HG03097 (cell line): ENCODE results near the gene RRM1.
"Not testable (repeated sequence)": the region's sequence is repeated elsewhere in the genome, so short reads cannot be mapped to it uniquely, and the experiment has no call there.

Experiments
- ATAC-seq: cut with Tn5 transposase; IDR thresholded peaks from one replicate; pipeline ENCODE4 v1.9.1; 2021; ENCODE audit not compliant: unreplicated experiment, low FRiP score

The RRM1 gene

DNA sequence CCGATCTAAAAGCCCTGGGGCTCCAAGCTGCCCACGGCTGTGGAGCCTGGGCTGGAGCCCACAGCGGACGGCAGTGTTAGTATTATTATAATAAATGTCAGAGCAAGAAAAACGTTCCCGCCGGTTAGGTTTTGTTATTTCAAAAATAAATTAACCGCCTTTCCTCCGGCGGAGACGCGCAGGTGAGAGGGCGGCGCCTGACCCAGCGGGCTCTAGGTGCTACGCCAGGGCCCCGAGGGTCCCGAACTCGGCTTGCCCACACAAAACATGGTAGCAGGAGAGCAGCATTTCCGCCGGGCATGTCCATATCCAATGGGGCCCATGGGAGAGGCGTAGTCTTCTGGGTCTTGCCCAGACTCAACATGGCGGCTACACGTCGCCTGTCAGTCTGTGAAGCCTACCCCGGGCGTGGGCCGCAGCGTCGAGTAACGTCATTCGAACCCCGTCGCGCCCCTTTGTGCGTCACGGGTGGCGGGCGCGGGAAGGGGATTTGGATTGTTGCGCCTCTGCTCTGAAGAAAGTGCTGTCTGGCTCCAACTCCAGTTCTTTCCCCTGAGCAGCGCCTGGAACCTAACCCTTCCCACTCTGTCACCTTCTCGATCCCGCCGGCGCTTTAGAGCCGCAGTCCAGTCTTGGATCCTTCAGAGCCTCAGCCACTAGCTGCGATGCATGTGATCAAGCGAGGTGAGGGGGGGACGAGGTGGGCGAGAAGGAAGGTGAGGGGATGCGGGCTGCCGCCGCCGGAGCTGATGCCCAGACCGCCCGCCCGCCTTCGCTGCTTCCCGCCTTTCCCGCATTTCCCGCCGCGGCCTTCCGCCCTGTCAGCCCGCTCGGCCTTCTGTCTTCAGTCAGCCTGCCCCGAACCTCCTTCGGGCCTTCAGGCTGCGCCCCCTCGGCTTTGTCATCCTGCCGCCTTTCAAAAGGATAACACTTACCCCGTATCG is at the start of gene RRM1:
RRM1 (plus strand) TSS at position 452 of the 944 bp plus-strand sequence; CDS start at position 666, 214 bp downstream.
- ATAC-seq: peak; percentile 95

DNA sequence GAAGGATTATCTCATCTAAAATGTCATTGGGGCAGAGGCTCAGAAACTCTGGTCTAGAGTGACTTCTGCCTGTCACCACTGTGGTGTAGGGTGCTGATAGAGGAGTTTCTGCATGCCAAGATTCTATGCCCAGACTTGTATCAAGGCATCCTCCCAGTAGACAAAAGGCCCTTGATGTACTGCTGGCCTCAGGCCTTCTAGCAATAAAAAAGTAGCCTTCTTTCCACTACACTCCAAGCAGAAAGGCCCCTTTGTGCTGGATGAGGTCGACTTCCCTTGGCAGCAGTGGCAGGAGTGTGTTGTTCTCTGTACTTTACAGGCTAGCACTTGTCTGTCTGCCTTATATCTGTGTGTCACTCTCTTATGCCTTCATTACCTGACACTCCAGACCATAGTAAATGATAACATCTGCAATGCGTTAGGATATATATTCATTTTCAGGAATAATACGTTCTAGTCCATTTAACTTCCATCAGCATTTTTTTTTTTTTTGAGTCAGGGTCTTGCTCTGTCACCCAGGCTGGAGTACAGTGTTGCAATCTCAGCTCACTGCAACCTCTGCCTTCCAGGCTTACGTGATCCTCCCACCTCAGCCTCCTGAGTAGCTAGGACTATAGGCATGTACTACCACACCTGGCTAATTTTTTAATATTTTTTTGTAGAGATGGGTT is 49.5 kb upstream of the RRM1 start:
- no peak for ATAC-seq

DNA sequence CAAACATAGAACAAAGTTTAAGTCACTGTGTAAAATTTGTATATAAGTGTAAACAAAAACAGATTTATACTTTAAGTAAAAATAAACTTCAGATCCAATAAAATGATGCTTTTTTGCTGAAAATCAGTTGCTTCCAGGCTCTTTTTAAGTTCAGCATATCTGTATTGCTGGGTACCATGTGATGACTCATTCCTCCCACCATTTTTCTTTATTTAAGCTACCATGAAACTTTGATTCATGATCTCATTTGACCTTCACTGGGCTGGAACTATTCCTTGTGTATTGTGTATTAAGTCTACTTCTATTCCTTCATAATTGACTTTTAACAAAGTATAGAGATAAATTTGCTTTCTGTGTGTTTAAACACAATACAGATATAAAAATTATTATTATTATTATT is 46.3 kb upstream of the RRM1 start:
- ATAC-seq: no peak

DNA sequence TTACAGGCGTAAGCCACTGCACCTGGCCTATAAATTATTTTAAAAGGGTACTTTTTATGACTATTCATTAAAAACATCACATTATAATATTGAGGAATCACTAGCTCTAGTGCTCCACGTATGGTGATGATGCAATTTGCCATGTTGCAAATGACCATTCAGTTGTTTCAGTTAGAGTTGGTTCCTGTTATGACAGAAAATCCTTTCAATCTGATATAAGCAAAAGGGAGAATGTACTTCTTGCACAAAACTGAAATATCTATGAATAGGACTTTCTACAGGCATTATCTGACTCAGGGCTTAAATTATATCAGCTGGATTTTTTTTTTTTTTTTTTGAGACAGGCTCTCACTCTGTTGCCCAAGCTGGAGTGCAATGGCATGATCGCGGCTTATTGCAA is 45.6 kb upstream of the RRM1 start:
- ATAC-seq: no peak

DNA sequence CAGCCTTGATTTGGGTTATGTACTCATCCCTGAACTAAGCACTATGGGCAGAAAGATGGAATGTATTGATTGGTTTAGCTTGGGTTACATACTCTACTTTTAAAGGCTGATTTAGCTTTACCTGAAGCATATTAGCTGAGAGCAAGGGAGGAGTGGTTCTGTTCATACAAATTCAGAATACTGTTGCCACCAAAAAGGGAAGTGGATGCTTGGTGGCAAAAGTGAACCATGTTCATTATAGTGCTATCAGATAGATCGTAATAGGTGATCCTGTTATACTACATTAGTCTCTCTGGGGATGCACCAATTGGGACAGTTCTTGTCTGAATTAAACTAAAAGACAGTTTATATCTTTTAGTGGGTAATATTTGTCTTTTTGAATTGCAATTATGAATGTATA is 44.5 kb upstream of the RRM1 start:
- ATAC-seq: no peak

DNA sequence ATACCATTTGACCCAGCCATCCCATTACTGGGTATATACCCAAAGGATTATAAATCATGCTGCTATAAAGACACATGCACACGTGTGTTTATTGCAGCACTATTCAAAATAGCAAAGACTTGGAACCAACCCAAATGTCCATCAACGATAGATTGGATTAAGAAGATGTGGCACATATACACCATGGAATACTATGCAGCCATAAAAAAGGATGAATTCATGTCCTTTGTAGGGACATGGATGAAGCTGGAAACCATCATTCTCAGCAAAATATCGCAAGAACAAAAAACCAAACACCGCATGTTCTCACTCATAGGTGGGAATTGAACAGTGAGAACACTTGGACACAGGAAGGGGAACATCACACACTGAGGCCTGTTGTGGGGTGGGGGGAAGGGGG is 41.4 kb upstream of the RRM1 start:
- not testable (repeated sequence) for ATAC-seq

DNA sequence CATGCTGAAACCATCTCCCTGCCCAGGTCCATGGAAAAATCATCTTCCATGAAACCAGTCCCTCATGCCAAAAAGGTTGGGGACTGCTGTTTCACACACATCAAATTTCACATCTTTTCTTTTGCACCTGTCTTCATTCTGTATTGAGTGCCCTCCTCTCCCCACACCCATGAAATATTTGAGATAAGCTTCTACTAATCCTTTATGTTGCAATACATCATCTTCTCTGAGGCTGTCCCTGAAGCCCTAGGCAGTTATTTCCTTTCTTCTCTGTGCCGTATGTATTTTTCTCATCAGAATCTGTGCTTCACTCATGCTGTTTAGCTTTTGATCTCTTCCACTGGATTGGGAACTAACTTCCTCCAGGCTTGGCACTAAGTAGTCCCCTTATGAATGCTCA is 40.0 kb upstream of the RRM1 start:
- no peak for ATAC-seq

DNA sequence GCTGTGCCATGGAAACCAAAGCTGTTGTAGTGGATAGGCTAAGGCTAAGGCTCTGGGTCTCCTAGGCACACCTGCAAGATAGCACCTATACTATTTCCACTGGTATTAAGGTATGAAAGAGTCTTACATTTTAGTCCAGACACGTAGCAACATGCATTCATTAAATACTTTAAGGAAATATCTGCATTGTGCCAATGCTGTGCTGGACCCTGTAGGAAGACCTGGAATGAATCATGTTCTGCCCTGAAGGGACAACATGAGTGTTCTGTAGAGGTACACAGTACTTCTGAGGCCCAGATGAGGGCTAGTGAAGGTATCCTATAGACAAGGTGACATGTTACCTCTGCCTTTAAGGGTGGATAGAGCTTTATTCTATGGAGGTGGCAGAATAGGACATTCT is 35.2 kb upstream of the RRM1 start:
- ATAC-seq: no peak

DNA sequence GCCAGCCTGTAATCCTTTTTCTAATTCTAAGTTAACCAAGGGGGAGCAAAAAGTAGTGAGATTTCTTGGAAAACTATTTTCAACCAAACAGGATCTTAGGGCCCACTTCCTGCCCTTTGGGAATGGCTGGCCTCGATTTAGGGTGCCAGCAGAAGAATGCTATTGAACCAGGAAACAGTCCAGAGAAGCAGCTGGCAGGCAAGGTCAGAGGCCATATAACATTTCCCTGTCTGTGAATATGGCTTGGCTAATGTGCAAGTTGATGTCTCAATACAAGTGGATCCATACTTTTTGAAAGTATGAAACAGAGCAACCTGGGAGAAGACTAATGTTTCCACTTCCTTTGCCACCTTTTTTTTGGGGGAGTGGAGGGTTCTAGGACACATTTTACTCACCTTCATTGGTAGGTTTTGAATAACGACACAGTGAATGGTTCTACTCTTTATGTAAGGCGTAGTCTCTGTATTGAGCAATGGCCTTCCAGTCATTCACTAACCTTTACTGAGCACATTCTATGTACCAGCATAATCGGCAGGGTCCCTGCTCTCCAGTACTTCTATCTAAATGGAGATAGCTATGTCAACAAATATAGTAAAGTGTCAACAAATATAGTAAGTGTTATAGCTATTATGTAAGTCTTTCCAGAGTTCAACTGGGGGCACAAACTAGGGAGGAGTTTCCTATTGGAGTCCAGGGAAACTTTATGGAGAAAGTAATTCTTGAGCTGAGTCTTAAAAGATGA is 34.2 kb upstream of the RRM1 start:
- ATAC-seq: no peak

DNA sequence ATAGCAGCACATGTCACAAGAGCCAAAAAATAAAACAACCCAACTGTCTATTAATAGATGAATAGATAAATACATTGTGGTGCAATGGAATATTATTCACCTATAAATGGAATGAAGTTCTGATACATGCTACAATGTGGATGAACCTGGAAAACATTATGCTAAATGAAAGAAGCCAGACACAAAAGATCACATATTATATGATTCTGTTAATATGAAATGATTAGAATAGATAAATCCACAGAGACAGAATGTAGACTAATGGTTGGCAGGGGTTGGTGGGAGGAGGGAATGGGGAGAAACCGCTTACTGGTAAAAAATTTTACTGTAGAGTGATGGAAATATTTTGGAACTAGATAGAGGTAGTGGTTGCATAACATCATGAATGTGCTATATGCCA is 32.9 kb upstream of the RRM1 start:
- ATAC-seq: no peak

DNA sequence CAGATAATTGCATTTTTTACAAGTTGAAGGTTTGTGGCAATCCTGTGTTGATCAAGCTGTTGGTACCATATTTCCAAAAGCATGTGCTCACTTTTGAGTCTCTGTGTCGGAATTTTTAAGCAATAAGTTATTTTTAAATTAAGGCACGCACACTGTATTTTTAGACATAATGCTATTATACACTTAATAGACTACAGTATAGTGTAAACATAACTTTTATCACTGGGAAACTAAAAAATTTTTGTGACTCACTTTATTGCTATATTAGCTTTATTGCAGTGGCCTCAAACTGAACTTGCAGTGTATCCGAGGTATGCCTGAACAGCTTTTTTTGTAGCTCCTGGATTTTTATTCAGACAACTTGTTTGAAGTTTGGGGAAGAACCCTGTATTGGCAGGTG is 31.3 kb upstream of the RRM1 start:
- ATAC-seq: no peak

DNA sequence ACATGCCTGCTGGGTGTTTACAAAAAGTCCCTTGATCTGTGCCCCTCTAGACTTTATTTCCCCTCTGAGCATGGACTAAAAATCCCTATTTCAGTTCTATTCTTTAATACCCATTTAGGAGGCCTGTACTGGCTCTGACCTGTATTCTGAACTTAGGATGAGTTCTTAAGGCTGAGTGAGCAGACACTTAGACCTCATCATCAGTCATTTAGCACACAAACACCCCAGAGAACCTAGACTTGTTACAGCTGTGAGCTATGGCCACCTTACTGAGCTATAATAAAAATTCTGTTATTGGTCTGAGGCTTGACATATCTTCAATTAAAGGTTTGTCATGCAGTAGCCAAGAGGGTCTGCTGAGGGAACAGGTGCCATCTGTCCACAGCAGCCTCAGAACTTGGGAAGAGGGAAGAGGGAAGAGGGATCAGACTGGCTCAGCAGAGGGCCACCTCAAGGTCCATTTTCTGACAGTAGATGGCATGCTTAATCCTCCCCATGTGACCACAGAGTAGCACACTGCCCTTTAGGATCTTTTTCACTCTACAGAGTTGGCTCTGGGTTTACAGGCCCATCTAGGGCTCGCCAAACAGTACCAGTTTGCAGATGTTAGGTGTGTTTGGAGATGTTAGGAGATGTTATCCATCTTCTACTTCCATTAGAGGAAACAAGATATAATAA is 30.2 kb upstream of the RRM1 start:
- no peak for ATAC-seq

DNA sequence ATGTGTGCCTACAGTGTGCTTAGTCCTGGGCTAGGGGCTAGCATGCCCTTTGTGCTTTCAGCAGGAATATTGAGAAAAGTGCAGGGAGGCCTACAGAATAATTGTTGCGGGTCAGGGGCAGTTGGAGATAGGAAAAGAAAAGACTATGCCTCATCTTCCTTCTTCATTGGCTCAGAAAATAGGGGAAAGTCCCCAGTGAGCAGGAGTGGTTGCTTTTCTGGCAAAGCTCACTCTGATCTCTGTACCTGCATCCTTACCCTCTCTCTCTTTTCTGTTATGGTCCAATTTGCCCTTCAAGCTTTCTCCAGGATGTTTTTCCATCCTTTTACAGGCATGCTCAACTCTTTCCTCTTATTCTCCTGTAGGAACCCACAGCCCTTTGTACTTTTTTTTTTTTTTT is 29.5 kb upstream of the RRM1 start:
- no peak for ATAC-seq

DNA sequence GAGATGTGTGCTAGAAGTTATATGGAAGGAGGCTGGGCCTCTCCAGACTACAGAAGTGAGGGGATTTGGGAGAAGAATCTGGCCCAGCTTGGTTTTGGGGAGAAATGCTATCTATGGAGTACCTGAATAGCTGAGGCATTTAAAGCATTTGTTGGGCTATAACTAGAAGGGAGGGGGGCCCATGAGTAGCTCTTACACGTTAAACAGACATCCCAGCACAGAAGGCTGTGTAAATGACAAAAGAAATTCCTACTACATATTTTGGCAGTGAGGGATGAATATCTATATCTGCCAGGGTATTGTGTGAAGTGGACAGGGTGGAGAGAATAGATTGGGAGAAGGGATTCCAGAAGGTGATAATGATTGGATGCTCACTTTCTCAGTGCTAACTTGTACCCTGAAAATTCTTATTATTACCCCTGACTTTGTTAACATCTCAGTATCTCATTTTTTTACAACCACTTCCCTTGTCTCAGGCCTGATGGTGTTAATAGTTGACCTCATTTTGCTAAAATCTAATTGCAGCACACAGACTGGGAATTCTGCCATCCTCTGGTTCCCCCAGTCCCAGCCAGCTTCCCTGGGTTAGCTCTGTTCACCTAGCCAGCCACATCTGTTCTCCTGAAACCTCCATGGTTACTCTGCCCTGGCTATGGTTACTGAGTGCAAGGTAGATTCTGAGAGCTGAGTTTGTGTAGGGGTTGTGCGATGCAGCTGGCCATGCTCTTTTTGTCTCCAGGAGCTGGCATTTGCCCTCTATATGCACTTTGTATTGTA is 28.8 kb upstream of the RRM1 start:
- ATAC-seq: no peak

DNA sequence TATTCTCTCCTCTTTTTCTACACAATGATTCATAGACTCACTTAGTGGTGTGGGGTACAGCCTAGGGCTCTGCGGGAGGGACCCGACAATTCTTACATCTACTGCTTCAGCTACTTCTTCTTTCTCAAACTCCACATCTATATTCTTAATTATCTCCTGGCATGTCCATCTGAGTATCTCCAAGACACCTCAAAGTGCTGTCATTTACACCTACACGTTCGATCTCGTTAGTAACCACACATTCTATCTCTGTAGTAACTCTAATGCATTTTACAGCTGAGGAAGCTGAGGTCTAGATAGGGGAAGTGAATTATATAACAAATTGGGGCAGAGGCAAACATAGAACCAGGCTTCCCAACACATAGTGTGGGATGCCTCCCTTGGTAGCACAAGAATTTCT is 27.7 kb upstream of the RRM1 start:
- ATAC-seq: no peak

DNA sequence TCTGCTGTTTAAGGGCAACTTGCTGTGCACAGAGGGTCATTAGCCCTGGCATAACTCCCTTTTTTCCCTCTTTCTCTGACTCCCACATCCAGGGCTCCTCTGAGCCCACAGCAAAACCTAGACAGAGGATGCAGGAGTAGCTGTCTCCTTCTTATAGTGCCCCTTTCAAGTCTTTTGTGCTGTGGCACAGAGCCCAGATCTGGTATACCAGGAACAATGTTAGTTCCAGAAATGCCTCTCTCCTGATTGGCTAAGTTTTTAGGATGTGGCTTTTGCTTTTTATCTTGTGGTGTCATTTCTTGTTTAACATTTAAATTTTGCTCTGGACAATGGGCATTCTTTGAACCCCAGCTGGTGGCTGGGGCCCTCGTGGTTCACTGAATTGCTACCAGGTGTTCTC is 25.6 kb upstream of the RRM1 start:
- ATAC-seq: no peak

DNA sequence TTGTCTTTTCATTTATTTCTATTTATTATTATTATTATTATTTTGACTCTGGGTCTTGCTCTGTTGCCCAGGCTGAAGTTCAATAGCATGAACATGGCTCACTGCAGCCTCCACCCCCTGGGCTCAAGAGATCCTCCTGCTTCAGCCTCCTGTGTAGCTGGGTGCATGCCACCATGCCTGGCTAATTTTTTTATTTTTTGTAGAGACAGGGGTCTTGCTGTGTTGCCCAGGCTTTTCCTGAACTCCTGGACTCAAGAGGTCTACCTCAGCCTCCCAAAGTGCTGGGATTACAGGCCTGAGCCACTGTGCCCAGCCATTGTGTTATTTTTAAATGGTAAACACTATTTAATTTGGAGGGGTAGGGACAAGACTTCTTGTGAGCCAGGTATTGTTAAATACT is 23.3 kb upstream of the RRM1 start:
- ATAC-seq: no peak

DNA sequence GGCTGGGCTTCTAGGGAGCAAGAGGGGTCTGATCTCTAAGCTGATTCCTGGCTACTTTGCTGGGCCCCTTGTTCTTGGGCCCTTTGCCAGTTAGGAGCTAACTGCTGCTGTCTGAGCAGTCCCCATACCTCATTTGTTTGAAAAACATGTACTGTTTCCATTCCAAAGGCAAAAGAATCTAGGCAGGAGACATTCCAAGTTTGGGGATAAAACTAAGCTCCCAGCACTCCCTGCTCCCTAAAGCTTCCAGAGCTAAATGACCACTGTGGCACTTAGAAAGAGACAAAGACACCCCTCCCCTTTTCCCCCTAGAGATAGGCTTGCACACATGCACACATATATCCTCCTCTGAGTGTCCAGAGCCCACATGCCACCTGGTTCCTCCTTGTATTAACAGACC is 22.7 kb upstream of the RRM1 start:
- ATAC-seq: no peak

DNA sequence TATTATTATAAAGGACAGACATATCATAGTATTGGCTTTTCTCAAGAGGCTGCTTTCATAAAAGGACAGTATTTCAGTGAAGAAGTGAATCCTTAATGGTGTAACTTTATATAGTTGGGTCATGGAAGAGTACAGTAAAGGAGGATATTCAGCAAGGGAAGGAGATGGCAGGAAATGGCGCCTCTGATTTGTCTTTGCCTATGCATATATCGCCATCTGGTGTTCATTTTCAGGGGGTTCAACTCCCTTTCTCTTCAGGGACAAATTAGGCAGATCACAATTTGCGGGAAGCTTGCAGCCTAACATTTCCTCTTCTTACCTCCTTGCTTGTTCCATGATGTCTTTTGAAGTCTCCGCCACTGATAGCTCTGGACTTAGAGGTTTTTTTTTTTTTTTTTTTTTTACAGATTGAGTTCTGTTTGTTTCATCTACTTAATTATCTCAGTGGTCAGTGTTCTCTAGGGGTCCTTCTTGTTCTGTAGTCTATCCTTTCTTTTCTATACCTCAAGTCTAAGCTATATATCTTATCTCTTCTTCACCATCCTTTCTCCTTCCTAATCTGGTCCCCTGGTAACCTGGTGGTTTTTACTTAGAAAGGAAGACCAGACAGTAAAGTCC is 21.8 kb upstream of the RRM1 start:
- ATAC-seq: no peak

DNA sequence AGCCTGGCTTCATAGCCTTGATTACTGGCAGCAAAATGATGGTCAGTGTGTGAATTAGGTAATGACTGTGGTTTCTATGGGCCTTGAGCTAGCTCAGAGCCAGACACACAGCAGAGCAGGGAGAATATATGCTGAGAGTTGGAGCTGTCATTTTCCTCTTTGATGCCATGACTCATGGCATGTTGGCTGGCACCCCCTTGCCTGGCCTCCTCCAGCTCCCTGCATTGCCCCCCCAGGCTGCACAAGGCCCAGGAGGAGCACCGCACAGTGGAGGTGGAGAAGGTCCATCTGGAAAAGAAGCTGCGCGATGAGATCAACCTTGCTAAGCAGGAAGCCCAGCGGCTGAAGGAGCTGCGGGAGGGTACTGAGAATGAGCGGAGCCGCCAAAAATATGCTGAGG is 20.3 kb upstream of the RRM1 start:
- no peak for ATAC-seq
